Stimulated activated CD8-positive, alpha-beta memory T cell treated with anti-CD3 and anti-CD28 coated beads, Interleukin-15, amount 100 ng/mL, for 4 hours (primary cell): ENCODE measurements around the gene SULF2.

Experiments
- DNase-seq, 2 donors: peaks; one replicate each; pipeline ENCODE4 v3.0.0-alpha.2; 2020; ENCODE audit warnings: low read depth in 2 of 2

Gene SULF2

DNA sequence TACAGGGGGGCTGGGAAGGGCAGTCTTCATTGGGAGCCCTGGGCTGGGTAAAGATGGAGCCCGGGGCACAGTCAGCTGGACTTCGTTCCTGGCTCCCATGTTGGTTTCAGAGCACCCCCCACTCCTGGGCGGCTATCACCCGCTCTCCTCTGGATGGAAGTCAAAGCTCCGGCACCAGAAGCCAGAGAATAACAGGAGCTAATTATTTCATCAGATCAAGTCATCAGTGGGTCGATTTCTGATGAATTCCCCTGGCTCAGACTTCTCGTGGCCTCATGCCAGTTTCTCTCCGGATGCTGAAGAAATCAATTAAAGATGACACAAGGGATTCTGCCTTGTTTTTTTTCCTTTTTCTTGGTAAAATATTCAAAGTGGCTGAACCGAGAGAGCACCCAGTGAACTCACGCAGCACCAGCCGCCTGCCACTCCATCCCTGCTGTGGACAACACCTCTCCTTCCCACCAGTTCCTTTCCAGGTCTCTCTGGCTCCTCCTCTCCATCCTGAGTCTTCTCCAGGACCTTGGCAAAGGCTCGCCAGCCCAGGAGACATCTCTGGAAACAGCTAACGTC lies 22.5 kb downstream of the SULF2 start:
- no peak for DNase-seq

DNA sequence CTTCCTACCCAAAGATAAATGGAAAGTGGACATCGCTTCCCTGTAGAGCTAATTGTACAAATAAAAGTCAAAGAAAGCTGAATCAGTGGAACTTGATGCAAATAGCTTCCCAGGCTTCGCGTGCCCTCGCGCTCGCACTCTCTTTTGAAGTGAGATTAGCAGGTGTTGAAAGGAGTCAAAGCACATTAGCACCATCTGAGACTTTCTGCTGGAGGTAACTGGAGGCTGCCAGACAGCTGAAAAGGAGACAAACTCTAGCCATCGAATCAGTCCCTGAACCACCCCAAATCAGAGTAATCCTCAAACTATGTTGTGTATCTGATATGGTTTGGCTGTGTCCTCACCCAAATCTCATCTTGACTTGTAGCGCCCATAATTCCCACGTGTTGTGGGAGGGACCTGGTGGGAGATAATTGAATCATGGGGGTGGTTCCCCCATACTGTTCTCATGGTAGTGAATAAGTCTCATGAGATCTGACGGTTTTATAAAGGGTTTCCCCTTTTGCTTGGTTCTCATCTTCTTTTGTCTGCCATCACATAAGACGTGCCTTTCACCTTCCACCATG lies 23.7 kb downstream of the SULF2 start:
- DNase-seq: no peak

- DNase-seq: no peak
Measured at GRCh38 chr20:47760686-47761481, 24.4 kb downstream of the SULF2 start.

DNA sequence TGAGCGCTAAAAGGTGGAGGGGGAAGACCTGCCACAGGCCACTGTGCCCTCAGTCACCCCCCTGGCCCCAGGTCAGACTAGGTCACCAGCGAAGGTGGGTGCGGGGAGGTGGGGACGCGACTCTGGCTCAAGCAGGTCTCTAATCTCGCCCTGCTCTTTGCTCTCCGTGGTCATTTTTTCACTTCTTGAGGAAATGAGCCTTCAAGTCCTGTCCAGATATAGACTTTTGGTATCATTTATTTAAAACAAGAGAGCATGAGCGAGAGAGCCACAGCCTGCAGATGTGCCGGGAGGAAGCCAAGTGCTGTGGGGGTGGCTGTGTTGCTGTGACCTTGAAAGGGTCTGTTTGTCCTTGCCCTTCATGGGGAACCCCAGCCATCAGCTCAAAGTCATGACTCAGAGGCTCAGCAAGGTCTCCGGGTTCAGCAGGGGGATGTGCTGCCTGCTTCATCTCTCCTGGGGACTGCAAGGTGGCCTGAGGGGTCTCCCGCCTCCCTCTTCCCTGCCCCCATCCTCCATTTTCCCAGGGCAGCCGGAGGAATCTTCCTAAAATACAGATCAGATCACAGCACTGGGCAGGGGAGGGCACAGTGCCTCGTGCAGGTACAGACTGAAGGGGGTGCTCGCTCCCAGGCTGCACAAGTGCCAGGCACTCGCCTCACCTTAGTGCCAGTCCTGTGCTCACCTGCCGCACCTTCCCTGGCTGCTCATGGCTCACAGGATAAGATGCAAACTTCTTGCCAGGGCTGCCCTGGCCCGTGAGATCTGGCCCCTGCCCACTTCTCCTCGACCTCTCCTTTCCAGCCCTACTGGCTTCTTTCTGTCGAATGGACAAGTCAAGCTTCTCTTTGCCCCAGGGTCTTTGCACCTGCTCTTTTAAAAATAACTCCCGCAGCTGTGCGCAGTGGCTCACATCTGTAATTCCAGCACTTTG lies 26.5 kb downstream of the SULF2 start:
- DNase-seq: no peak

- DNase-seq: no peak
Measured at GRCh38 chr20:47757145-47758035, 27.9 kb downstream of the SULF2 start.

DNA sequence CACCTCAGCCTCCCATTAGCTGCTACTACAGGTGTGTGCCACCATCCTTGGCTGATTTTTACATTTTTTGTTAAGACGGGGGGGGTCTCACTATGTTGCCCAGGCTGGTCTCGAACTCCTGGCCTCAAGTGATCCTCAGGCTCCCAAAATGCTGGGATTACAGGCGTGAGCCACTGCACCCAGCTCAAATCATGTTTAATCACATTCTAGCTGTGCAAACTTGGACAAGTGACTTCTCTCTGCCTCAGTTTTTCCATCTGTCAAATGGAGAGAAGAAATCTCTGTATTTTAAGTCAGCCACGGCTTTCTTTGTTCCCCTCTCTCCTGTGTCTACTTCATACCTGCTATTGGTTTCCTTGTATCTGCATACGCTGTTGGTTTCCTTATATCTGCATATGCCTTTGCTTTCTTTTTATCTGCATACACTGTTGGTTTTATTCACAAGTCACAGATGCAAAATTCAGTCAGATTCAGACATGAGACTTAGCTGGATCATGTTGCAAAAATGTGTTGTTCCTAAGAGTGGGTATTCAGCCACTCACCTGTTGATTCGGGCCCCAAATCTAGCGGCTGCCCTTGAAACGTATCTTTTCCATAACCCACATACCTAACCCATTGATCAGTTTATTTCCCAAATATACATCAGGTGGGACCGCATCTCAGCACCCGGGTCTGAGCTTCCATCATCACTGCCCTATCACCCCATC lies 30.2 kb downstream of the SULF2 start:
- no peak for DNase-seq

DNA sequence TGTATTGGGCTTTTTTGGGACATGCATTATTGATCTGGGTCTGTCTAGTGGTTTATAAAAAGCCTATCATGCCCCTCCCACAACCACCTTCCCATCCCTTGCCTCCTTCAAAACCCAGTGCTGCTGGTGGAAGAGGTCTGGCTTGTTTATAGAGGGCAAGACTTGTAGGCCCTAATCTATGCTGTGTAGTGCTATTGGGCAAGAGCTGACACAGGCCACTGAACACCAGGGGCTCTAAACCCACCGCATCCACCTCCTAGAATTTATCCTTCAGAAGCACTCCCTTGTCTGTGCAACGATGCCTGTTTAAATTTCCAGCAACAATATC lies 30.9 kb downstream of the SULF2 start:
- DNase-seq: no peak

DNA sequence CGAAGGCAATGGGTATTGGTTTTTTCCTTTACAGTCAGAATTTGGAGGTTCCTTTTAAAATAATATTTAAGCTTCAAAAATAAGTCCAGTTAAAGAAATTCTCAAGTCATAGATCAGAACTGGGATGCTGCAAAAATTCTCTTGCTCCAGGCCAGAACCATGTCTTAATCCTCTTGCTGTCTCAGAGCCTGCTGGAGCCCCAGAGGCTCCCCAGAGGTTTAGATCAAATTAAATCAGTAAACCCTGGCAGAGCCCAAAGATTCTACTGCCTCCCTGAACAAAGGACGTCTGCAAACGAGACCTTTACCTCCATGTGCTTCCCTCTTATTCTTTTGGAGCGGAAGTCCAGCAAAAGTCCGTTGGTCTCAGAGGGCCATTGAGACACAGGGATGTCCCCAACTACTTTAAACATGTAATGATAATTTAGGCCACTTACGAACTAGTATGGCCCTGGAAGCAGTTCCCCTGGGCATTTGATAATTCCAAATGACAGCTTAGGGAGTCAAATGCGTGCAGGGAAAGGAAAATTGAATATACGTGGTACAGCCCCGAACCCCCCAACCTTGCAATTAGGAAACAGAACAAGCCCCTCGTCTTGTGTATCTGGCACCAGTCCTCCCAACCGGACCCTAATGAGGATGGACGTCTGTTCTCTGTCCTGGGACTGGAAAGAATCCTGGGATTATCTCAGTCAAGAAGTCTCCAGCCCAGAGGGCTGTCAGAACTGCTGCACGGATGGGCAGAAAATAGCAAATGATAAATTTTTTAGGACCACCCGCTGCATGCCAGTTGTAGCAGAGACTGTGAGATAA lies 31.5 kb downstream of the SULF2 start:
- DNase-seq: no peak

- DNase-seq: no peak
Measured at GRCh38 chr20:47751449-47751848, 33.8 kb downstream of the SULF2 start.

DNA sequence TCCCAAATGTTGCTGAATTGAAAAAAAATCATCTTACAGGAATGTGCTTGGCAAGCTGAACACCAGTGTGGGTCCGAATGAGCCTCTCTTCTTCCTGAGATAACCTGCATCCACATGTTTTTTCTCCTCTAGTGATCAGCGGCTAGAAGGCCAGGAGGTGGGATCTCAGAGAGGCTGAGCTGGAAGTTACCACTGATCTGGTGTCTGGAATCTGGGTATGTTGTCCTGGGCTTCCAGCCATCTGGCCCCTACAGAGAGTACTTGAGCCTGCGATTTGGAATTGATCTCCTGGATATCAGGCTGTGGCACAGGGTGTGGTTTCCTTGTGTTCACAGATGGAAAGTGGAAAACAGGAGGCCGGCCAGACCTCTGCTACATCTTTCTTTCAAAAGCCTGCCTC lies 35.9 kb downstream of the SULF2 start:
- no peak for DNase-seq

DNA sequence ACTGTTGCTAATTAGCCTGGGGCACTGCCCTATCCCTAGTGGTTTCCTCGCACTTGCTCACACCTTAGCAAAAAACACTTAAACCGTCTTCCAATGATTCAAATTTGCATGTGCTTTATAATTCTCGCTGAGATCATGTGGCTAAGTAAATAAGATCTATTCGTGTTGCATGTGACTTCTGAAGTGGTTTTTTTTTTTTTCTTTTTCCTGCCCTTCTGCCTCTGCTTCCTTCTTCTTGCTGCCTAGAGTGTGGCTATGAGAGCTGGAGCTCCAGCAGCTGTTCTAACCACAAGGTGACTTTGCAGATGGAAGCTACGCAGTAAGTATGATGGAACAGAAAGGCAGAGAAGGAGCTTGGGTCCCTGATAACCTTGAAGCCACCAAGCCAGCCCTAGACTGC lies 36.5 kb downstream of the SULF2 start:
- DNase-seq: no peak

DNA sequence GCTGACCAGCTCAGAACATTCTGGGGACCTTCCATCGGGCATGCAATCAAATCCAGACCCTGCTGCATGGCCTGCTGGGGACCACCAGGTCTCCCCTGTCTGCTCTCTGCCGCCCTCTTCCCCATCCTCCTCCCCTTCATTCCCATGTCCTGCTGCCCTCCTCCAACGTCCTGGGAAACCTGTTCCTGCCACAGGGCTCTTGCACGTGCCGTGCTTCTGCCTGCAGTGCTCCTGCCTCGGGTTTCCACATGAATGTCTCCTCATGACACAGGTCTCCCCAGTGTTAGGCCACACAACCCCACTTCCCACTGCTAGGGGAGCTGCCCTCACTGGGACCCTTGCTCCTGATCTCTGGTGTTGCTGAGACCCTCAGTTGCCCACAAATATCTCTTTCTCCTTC lies 37.2 kb downstream of the SULF2 start:
- DNase-seq: no peak

- no peak for DNase-seq
Measured at GRCh38 chr20:47747669-47748031, 37.6 kb downstream of the SULF2 start.

- no peak for DNase-seq
Measured at GRCh38 chr20:47744803-47745202, 40.5 kb downstream of the SULF2 start.

- no peak for DNase-seq
Measured at GRCh38 chr20:47743671-47744070, 41.6 kb downstream of the SULF2 start.

DNA sequence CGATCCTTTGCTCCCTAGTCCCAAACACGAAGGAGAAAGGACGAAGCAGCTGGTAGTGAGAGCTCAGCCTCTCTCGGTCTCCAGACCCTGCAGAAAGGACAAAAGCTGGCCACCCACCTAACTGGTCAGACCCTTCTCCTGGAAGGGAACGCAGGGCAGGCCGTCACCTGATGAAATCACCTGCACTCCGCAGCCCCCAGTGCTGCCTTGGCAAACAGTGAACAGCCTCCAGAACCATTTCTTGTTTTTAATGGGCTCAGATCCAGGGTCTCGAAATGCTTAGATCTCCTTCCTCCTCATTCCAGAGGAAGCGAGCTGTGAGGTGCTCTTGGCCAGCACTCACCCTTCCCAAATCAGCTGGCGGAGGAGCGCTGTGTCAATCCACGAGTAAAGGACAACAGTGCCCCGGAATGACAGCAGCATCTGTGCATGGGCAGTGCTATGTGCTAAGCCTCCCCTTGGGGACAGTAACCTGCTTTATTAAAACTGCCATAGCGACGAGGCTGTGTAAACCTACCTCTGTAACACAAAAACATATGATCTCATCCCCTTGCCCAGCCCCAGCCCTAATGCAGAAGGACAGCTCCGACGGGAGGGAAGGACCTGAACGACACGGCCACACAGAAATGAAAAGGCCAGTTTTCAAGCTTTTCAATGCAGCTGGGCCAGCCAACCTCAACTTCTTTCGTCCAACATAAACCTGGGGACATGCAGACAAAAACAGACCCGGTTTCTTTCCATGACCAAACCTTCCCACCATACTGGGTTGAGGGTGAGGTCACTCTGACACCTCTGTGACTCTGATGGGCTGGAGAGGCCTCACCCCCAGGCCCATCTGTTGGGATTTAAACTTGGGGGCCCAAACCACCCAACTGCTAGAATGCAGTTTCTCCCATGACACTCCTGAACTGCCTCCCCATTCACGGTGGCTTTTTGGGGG lies 43.3 kb downstream of the SULF2 start:
- DNase-seq: no peak

- no peak for DNase-seq
Measured at GRCh38 chr20:47740862-47741184, 44.5 kb downstream of the SULF2 start.

GRCh38 chr20:47740121-47740861 lies 45.0 kb downstream of the SULF2 start:
- DNase-seq: no peak
